AG09309 (cell line): ENCODE data around the gene DENND4A.
"Not testable (repeated sequence)": the region's sequence is repeated elsewhere in the genome, so short reads cannot be mapped to it uniquely, and the experiment has no call there.

Experiments
- DNase-seq: peaks from one replicate; pipeline ENCODE4 v3.0.0-alpha.2; 2010; ENCODE audit warnings: low read depth
- H3K4me3 ChIP-seq: 2 replicates; pipeline ENCODE4 v1.5.1; 2011; ENCODE audit warnings: mild to moderate bottlenecking, low read depth, low read length, moderate library complexity; ENCODE audit not compliant: control insufficient read depth
- CTCF ChIP-seq: IDR thresholded peaks from 2 replicates; pipeline ENCODE4 v1.5.1; 2011; ENCODE audit warnings: mild to moderate bottlenecking, low read depth, low read length, inconsistent platforms; ENCODE audit not compliant: insufficient read depth, control insufficient read depth; ENCODE audit errors: missing control alignments

The DENND4A gene

GRCh38 chr15:65619626-65620290 lies 172.3 kb downstream of the DENND4A start:
- DNase-seq = no peak
- no peak for TF ChIP-seq CTCF
- no peak overlapping the region for H3K4me3 ChIP-seq

- DNase-seq = no peak
- TF ChIP-seq CTCF = no peak
- no peak overlapping the region for H3K4me3 ChIP-seq
Observed at GRCh38 chr15:65618560-65619109, 173.5 kb downstream of the DENND4A start.

DNA sequence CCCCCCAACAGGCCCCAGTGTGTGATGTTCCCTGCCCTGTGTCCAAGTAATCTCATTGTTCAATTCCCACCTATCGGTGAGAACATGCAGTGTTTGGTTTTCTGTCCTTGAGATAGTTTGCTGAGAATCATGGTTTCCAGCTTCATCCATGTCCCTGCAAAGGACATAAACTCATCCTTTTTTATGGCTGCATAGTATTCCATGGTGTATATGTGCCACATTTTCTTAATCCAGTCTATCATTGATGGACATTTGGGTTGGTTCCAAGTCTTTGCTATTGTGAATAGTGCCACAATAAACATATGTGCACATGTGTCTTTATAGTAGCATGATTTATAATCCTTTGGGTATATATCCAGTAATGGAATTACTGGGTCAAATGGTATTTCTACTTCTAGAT lies 176.2 kb downstream of the DENND4A start:
- H3K4me3 ChIP-seq, DNase-seq: not testable (repeated sequence)

GRCh38 chr15:65612949-65613744 lies 178.9 kb downstream of the DENND4A start:
- no peak for TF ChIP-seq CTCF
- H3K4me3 ChIP-seq = no peak overlapping the region
- DNase-seq = no peak

GRCh38 chr15:65612616-65612946 lies 179.5 kb downstream of the DENND4A start:
- DNase-seq = no peak
- H3K4me3 ChIP-seq = no peak overlapping the region
- no peak for TF ChIP-seq CTCF

DNA sequence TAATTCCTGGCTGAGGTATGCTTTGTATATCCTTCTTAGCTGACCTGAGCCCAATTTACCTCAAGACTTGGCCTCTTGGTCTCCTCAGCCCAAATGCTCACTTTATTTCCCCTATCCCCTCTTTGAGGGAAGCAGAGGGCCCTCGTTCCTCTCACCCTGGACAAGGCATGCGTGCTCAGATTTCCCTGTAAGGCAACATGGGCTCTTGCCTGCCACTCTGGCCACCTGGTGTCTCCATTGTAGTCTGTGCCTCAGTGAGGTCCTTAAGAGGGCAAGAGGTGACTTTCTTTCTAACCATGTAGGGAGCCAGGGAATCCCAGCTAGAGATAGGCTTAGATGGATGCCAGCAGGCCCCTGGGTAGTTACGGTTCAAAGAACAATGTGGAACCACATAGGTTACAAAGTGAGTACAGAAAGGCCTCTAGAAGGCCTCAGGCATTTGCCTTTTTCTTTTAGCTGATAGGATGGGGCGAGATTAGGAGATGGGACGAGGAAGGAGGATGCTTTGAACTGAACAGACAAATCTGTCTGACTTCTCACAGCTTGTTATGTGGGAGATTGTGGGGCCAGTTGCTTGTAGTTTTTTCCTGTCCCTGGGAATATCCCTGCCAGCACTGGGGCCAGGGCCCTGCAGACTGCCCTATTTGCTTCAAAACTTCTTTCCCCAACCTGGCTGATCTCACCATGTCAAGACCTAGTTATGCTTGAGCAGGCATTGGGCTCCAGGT lies 180.0 kb downstream of the DENND4A start:
- H3K4me3 ChIP-seq = peak overlapping the region; percentile 76
- DNase-seq = no peak
- TF ChIP-seq CTCF = no peak
